OCI-LY1 (cell line): Measurements from ENCODE around the gene PKNOX2.

Source experiments
- EZH2 ChIP-seq: fragments of 200-600 bp; sonication (generic), shearing (Covaris generic); IDR thresholded peaks from 2 replicates; pipeline ENCODE4 v1.8.0; 2017; ENCODE audit warnings: borderline replicate concordance, mixed run types, mild to moderate bottlenecking, antibody characterized with exemption, low read length, moderate library complexity, mixed read lengths
- TF ChIP-seq, protein P1 (sequence below): fragments of 200-600 bp; sonication (generic), shearing (Covaris generic); IDR thresholded peaks from 2 replicates; pipeline ENCODE4 v1.5.1; 2017; ENCODE audit warnings: mild to moderate bottlenecking, antibody characterized with exemption, low read length, moderate library complexity, mixed read lengths

GRCh38 chr11:125242141-125242775 lies 77.7 kb downstream of the PKNOX2 start:
- TF ChIP-seq, protein P1, sequence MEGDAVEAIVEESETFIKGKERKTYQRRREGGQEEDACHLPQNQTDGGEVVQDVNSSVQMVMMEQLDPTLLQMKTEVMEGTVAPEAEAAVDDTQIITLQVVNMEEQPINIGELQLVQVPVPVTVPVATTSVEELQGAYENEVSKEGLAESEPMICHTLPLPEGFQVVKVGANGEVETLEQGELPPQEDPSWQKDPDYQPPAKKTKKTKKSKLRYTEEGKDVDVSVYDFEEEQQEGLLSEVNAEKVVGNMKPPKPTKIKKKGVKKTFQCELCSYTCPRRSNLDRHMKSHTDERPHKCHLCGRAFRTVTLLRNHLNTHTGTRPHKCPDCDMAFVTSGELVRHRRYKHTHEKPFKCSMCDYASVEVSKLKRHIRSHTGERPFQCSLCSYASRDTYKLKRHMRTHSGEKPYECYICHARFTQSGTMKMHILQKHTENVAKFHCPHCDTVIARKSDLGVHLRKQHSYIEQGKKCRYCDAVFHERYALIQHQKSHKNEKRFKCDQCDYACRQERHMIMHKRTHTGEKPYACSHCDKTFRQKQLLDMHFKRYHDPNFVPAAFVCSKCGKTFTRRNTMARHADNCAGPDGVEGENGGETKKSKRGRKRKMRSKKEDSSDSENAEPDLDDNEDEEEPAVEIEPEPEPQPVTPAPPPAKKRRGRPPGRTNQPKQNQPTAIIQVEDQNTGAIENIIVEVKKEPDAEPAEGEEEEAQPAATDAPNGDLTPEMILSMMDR, result no peak
- no peak for TF ChIP-seq EZH2
